ENCODE data around the gene SLC38A9.

The SLC38A9 gene

DNA sequence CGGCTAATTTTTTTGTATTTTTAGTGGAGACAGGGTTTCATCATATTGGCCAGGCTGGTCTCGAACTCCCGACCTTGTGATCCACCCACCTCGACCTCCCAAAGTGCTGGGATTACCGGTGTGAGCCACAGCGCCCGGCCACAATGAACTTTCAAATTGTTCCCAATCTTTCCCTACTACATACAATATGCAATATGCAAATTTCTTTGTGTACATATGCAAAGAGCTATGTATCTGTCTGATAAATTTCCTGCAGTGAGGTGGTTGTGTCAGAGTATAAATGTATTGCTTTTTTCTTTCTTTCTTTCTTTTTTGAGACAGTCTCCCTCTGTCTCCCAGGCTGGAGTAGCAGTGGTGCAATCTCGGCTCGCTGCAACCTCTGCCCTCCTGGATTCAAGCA lies 128.5 kb downstream of the SLC38A9 start:
- Histone ChIP-seq H3K4me3 (ENCODE audit: low read depth in 1 of 2, low read length in 2 of 2) (no peak overlapping the region), H3K9ac (ENCODE audit: low read depth, low read length) (no peak overlapping the region), H3K27ac (ENCODE audit: low read length) (no peak overlapping the region), H3K27me3 (ENCODE audit: insufficient read depth, low read length, poor library complexity) (no peaks in the 10 kb centered on the region), H3K79me2 (ENCODE audit: insufficient read depth, low read length) (no peaks in the 10 kb centered on the region), H4K20me1 (ENCODE audit: insufficient read depth, low read length) (no peaks in the 10 kb centered on the region), H3K4me1 (ENCODE audit: insufficient read depth, low read length) (peaks cover 11% of the 10 kb centered on the region), H2AFZ (ENCODE audit: low read depth, low read length) (no peak overlapping the region), H3K36me3 (ENCODE audit: insufficient read depth, low read length) (no peaks in the 10 kb centered on the region), H3K9me3 (ENCODE audit: insufficient read depth, low read length, severe bottlenecking) (no peaks in the 10 kb centered on the region), H3K4me2 (ENCODE audit: insufficient read depth, low read length) (no peak overlapping the region)
- ATAC-seq (ENCODE audit: insufficient read depth, low read depth) (no peak), DNase-seq (no peak)
- TF ChIP-seq EZH2 (IDR thresholded peaks at IDR 0.05; ENCODE audit: borderline replicate concordance, low read depth, low read length, severe bottlenecking): no peak
- TF ChIP-seq, protein P1, sequence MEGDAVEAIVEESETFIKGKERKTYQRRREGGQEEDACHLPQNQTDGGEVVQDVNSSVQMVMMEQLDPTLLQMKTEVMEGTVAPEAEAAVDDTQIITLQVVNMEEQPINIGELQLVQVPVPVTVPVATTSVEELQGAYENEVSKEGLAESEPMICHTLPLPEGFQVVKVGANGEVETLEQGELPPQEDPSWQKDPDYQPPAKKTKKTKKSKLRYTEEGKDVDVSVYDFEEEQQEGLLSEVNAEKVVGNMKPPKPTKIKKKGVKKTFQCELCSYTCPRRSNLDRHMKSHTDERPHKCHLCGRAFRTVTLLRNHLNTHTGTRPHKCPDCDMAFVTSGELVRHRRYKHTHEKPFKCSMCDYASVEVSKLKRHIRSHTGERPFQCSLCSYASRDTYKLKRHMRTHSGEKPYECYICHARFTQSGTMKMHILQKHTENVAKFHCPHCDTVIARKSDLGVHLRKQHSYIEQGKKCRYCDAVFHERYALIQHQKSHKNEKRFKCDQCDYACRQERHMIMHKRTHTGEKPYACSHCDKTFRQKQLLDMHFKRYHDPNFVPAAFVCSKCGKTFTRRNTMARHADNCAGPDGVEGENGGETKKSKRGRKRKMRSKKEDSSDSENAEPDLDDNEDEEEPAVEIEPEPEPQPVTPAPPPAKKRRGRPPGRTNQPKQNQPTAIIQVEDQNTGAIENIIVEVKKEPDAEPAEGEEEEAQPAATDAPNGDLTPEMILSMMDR (IDR thresholded peaks at IDR 0.05; ENCODE audit: borderline replicate concordance, extremely low read depth, low read length, poor library complexity, severe bottlenecking): no peak

DNA sequence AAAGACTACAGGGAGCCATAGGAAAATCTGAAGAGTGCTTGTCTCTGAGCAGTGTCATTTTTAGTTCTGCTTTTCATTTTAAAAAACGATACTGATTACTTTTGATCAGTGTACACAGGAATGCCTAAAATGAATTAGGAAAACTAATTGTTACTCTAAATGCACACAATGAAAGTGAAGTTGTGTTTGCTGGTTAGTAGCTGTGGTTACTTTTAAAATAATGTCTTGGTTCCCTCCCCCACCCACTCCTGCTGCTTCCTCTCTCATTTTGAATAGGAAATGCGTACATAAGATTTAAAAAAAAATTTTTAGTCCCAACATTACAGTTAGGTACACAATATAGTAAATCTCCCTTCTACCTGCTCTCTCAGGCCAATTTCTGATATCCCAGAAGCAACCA lies 129.9 kb downstream of the SLC38A9 start:
- ATAC-seq (ENCODE audit: insufficient read depth, low read depth) (peak; percentile 47; the same call in 2 of the 3 replicates), DNase-seq (no peak)
- TF ChIP-seq, protein P1 (IDR thresholded peaks at IDR 0.05; ENCODE audit: borderline replicate concordance, extremely low read depth, low read length, poor library complexity, severe bottlenecking): no peak
- TF ChIP-seq EZH2 (IDR thresholded peaks at IDR 0.05; ENCODE audit: borderline replicate concordance, low read depth, low read length, severe bottlenecking): no peak
- no peak overlapping the region for H3K4me2 ChIP-seq (ENCODE audit: insufficient read depth, low read length)
- no peaks in the 10 kb centered on the region for H3K79me2 ChIP-seq (ENCODE audit: insufficient read depth, low read length)
- H3K9me3 ChIP-seq (ENCODE audit: insufficient read depth, low read length, severe bottlenecking): no peaks in the 10 kb centered on the region
- no peaks in the 10 kb centered on the region for H3K36me3 ChIP-seq (ENCODE audit: insufficient read depth, low read length)
- H3K9ac ChIP-seq (ENCODE audit: low read depth, low read length): no peak overlapping the region
- H3K4me1 ChIP-seq (ENCODE audit: insufficient read depth, low read length): peaks cover 11% of the 10 kb centered on the region
- H2AFZ ChIP-seq (ENCODE audit: low read depth, low read length): peak overlapping the region; percentile 35; the same call in 1 of the 2 replicates
- H3K4me3 ChIP-seq (ENCODE audit: low read depth in 1 of 2, low read length in 2 of 2): no peak overlapping the region
- no peaks in the 10 kb centered on the region for H3K27me3 ChIP-seq (ENCODE audit: insufficient read depth, low read length, poor library complexity)
- 0 out of 2 replicates have a peak overlapping the region, but pooled peaks have one; percentile 34 for H3K27ac ChIP-seq (ENCODE audit: low read length)
- no peaks in the 10 kb centered on the region for H4K20me1 ChIP-seq (ENCODE audit: insufficient read depth, low read length)

DNA sequence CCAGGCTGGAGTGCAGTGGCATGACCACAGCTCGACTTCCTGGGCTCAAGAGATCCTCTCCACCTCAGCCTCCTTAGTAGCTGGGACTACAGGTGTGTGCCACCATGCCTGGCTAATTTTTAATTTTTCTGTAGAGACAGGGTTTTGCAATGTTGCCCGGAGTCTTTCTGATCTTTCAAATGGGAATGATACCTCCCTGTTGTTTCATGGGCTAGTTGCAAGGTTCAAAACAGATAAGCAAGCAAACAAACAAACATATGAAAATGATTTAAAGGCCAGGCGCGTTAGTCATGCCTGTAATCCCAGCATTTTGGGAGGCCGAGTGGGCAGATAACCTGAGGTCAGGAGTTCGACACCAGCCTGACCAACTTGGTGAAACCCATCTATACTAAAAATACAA lies 132.1 kb downstream of the SLC38A9 start:
- TF ChIP-seq, protein P1 (IDR thresholded peaks at IDR 0.05; ENCODE audit: borderline replicate concordance, extremely low read depth, low read length, poor library complexity, severe bottlenecking): no peak
- TF ChIP-seq EZH2 (IDR thresholded peaks at IDR 0.05; ENCODE audit: borderline replicate concordance, low read depth, low read length, severe bottlenecking): no peak
- no peak for DNase-seq
- ATAC-seq (ENCODE audit: insufficient read depth, low read depth): no peak

DNA sequence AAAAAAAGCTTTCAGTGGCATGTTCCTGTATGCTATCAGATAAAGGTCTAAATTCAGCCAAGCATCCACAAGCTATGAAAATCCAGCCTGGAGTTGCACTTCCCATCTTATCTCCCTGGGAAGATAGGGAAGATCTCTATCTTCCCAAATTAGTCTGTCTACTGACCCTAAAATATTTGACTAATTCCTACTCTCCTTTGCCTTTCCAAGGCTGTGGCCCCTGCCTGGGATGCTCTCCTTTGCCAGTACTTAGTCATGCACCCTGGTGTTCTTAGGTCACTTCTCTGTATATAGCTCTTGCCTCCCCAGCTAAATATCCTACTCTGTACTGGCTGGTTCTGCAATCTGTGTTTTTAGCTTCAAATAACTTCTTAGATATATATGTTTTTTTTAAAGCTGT lies 133.4 kb downstream of the SLC38A9 start:
- no peak overlapping the region for H3K27ac ChIP-seq (ENCODE audit: low read length)
- H3K9me3 ChIP-seq (ENCODE audit: insufficient read depth, low read length, severe bottlenecking): no peaks in the 10 kb centered on the region
- DNase-seq (no peak), ATAC-seq (ENCODE audit: insufficient read depth, low read depth) (no peak)
- no peak overlapping the region for H3K4me3 ChIP-seq (ENCODE audit: low read depth in 1 of 2, low read length in 2 of 2)
- H3K27me3 ChIP-seq (ENCODE audit: insufficient read depth, low read length, poor library complexity): no peaks in the 10 kb centered on the region
- H2AFZ ChIP-seq (ENCODE audit: low read depth, low read length): no peak overlapping the region; the same call in 1 of the 2 replicates
- H3K4me1 ChIP-seq (ENCODE audit: insufficient read depth, low read length): peaks cover 11% of the 10 kb centered on the region
- TF ChIP-seq EZH2 (IDR thresholded peaks at IDR 0.05; ENCODE audit: borderline replicate concordance, low read depth, low read length, severe bottlenecking): no peak
- TF ChIP-seq, protein P1 (IDR thresholded peaks at IDR 0.05; ENCODE audit: borderline replicate concordance, extremely low read depth, low read length, poor library complexity, severe bottlenecking): no peak
- H3K4me2 ChIP-seq (ENCODE audit: insufficient read depth, low read length): no peak overlapping the region
- H4K20me1 ChIP-seq (ENCODE audit: insufficient read depth, low read length): no peaks in the 10 kb centered on the region
- no peaks in the 10 kb centered on the region for H3K79me2 ChIP-seq (ENCODE audit: insufficient read depth, low read length)
- no peak overlapping the region for H3K9ac ChIP-seq (ENCODE audit: low read depth, low read length)
- H3K36me3 ChIP-seq (ENCODE audit: insufficient read depth, low read length): no peaks in the 10 kb centered on the region

More for the DNA sequence above, 132.1 kb downstream of the SLC38A9 start:
- peaks cover 11% of the 10 kb centered on the region for H3K4me1 ChIP-seq (ENCODE audit: insufficient read depth, low read length)
- no peak overlapping the region for H3K27ac ChIP-seq (ENCODE audit: low read length)
- no peaks in the 10 kb centered on the region for H3K36me3 ChIP-seq (ENCODE audit: insufficient read depth, low read length)
- H3K9ac ChIP-seq (ENCODE audit: low read depth, low read length): no peak overlapping the region
- H3K4me3 ChIP-seq (ENCODE audit: low read depth in 1 of 2, low read length in 2 of 2): no peak overlapping the region
- no peaks in the 10 kb centered on the region for H3K9me3 ChIP-seq (ENCODE audit: insufficient read depth, low read length, severe bottlenecking)
- H3K79me2 ChIP-seq (ENCODE audit: insufficient read depth, low read length): no peaks in the 10 kb centered on the region
- no peak overlapping the region for H3K4me2 ChIP-seq (ENCODE audit: insufficient read depth, low read length)
- H4K20me1 ChIP-seq (ENCODE audit: insufficient read depth, low read length): no peaks in the 10 kb centered on the region
- no peak overlapping the region for H2AFZ ChIP-seq (ENCODE audit: low read depth, low read length)
- no peaks in the 10 kb centered on the region for H3K27me3 ChIP-seq (ENCODE audit: insufficient read depth, low read length, poor library complexity)

Measured in DND-41 (cell line).